ENCODE measurements around the gene MCEMP1. TPM values are rescaled to one million over a fixed set of nuclear protein-coding genes. Genes with fewer than 3 reads are reported as not detected.

The MCEMP1 gene
- total RNA-seq, 1 experiment from 2014 or later: not detected

DNA sequence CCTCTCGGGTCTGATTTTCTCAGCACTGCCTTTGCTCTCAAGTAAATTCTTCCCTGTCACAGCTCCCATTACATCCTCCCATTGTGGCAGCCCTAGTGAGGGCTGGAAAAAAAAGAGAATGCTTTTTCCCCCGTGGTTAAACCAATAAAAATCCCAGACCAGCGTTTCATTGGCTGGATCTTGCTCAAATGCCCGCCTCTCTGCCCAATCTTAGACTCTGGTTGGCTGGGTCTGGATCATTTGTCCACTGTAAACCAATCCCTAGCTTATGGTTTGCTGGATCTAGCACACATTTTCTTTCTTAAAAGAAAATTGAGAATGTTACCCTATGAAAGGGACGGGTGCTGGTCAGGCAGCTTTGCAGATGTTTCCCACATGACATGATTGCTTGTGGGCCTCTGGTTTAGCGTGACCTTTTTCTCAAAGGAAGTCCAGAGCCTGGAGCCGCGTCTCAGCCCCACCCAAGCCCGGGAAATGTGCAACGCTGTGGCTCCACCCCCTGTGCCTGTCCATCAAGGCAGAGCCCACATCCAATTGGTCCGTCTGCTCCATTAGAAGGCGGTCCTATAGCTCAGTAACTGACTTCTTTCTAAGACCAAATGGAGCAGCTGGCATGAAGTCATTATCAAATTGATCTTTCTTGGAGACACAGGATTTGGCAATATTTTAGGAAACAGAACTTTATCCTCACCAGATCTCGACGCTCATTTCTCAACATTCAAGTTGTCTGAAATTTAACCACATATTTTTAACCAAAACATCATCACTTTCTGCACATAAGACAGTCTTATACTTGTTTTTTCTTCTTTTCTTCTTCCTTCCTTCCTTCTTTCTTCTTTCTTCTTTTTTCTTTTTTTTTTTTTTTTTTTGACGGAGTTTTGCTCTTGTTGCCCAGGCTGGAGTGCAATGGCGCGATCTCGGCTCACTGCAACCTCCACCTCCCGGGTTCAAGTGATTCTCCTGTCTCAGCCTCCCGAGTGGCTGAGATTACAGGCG is 2.6 kb upstream of the MCEMP1 start:
- DNase-seq: peak; percentile 72 to 87
- no peak overlapping the region for H3K27ac ChIP-seq
- no peaks in the 10 kb centered on the region for H3K4me1 ChIP-seq
- peaks cover 2% of the 10 kb centered on the region; the same call in 1 of the 2 replicates for H3K27me3 ChIP-seq
- H3K36me3 ChIP-seq: no peaks in the 10 kb centered on the region
- no peaks in the 10 kb centered on the region for H3K9me3 ChIP-seq (replicated peaks)
- 0 out of 2 replicates have a peak overlapping the region, but pooled peaks have one; percentile 22 for H3K4me3 ChIP-seq

DNA sequence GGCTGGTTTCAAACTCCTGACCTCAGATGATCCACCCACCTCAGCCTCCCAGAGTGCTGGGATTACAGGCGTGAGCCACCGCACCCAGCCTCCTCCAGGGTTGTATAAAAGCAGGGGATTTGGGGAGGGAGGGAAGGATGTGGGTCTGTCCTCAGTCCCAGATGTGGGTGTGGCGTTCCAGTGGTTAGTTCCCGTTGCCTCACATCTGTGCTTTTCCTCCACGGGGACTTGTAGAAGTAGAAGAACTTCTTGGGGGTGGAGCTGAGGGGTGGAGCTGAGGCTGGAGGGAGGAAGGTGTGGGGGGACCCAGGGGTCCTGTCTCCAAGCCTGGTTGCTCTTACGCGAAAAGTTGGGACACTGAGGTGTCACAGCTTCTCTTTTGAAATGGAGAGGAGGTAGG is 514 bp upstream of the MCEMP1 start:
- Histone ChIP-seq H3K36me3 (no peaks in the 10 kb centered on the region), H3K4me1 (no peaks in the 10 kb centered on the region)
- no peak for DNase-seq

DNA sequence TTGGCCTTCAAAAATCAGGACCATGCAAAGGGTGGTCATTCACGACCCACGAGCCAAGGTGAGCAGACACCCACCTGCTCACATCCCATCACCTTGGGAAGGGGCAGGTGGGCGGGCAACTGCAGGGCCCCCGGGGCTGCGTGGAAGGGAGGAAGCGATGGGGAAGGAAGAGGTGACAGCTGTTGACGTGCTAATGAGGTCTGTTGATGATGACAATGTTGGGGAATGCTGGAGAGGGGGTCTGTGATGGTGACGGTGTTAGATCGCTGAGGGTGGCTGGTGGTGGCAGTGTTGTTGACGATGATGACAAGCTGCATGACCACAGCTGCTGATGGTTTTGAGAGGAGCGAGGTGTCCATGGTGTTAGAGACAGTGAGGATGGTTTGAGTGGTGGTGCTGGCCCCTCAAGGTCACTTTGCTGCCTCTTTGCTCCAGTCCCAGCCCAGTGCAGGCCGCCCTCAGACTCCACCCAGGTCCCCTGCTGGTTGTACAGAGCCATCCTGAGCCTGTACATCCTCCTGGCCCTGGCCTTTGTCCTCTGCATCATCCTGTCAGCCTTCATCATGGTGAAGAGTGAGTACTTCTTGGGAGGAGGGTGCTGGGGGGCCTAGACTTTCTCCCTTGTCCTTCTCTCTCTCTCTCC is 900 bp downstream of the MCEMP1 start:
- no peaks in the 10 kb centered on the region for H3K9me3 ChIP-seq (replicated peaks)
- no peak for DNase-seq
- no peak overlapping the region for H3K4me3 ChIP-seq
- no peak overlapping the region for H3K27ac ChIP-seq
- H3K4me1 ChIP-seq: no peaks in the 10 kb centered on the region
- H3K36me3 ChIP-seq: no peaks in the 10 kb centered on the region; the same call in 1 of the 2 replicates
- H3K27me3 ChIP-seq: peaks cover 2% of the 10 kb centered on the region; the same call in 1 of the 2 replicates

More for the DNA sequence above, 514 bp upstream of the MCEMP1 start:
- Histone ChIP-seq H3K27me3 (peaks cover 2% of the 10 kb centered on the region; the same call in 1 of the 2 replicates), H3K4me3 (no peak overlapping the region), H3K9me3 (replicated peaks) (no peaks in the 10 kb centered on the region), H3K27ac (no peak overlapping the region)

DNA sequence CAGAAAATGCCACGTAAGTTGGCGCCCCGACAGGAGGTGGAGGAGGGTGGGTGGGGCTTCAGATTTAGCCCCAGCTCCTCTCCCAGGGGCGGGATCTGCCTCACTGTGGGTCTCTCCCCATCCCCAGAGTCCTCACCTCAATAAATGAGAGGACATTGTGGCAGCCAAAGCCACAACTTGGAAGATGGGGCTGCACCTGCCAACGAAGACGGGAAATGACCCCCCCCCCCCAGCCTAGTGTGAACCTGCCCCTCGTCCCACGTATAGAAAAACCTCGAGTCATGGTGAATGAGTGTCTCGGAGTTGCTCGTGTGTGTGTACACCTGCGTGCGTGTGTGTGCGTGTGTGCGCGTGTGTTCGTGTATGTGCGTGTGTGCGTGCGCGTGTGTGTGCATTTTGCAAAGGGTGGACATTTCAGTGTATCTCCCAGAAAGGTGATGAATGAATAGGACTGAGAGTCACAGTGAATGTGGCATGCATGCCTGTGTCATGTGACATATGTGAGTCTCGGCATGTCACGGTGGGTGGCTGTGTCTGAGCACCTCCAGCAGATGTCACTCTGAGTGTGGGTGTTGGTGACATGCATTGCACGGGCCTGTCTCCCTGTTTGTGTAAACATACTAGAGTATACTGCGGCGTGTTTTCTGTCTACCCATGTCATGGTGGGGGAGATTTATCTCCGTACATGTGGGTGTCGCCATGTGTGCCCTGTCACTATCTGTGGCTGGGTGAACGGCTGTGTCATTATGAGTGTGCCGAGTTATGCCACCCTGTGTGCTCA is 2.3 kb downstream of the MCEMP1 start:
- H3K27ac ChIP-seq: no peak overlapping the region
- no peak overlapping the region for H3K4me3 ChIP-seq
- H3K36me3 ChIP-seq: no peaks in the 10 kb centered on the region; the same call in 1 of the 2 replicates
- no peak for DNase-seq
- no peaks in the 10 kb centered on the region for H3K9me3 ChIP-seq (replicated peaks)
- no peaks in the 10 kb centered on the region for H3K4me1 ChIP-seq
- H3K27me3 ChIP-seq: peaks cover 2% of the 10 kb centered on the region; the same call in 1 of the 2 replicates

DNA sequence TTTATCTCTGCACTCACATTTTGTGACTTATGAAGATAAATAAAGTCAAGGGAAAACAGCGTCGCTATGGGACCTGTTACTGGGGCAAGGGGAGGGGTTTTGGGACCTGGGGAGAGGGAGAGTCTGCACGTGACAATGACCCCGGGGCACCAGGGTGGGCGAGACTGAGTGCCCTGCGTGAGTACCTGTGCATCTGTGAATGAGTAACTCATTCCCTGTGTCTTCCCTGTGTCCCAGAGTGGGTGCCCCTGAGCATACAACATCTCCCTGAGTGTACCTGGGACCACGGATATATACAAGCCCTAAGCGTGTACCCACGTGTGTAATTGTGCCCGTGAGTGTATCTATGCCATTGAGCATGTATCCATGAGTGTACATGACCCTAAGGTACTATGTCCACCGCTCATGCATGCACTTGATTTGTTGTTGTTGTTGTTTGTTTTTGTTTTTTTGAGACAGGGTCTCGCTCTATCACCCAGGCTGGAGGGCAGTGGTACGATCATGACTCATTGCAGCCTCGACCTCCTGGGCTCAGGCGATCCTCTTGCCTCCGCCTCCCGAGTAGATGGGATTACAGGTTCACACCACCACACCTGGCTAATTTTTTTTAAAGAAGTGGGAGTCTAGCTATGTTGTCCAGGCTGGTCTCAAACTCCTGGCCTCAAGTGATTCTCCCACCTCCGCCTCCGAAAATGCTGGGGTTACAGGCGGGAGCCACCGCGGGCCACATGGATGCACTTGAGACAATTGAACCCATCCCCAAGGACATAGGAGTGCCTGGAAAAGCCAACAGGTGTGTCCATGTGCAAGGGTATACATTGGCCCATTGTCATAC is 3.1 kb downstream of the MCEMP1 start:
- DNase-seq: no peak
- Histone ChIP-seq H3K9me3 (replicated peaks) (no peaks in the 10 kb centered on the region), H3K27ac (no peak overlapping the region), H3K36me3 (no peaks in the 10 kb centered on the region; the same call in 1 of the 2 replicates), H3K4me3 (peak overlapping the region; percentile 93), H3K4me1 (no peaks in the 10 kb centered on the region), H3K27me3 (peaks cover 2% of the 10 kb centered on the region; the same call in 1 of the 2 replicates)

DNA sequence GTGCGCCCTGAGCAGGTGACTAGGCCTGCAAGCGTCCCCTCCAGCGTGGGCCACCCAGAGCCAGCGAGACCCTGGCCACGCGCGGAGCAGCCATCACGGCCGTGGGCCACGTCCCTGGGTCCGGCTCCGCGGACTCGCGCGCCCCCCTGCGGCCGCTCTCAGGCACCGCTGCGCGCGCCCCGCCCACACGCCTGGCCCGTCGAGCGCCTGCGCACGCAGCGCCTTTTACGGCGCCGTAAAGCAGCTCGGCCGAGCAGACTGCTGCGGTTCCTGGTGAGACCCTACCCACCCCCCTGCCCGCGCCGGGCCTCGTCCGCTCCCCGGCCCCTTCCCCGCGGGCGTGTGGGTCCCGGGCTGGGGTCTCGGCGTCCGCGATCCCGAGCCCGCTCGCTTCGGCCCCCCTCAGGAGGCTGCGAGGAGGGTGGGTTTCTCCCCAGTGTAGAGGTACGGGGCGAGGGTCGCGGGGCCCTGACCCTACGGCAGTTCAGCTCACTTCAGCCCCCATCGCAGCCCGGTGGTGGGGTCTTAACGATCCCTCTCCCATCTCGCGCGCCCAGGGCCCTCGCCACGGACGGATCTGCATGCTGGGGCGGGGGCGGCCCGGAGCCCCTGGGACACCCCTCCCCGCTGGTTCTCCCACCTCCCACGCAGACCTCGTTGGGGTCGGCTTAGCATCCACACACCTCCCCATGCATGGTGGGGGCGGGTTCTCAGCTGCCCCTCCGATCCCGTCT is 3.9 kb downstream of the MCEMP1 start, which contains the start of gene TRAPPC5:
TSS of gene TRAPPC5 (plus strand) at position 228 of the 734 bp plus-strand sequence. CDS start 1,421 bp downstream, outside the sequence.
- no peaks in the 10 kb centered on the region for H3K4me1 ChIP-seq

DNA sequence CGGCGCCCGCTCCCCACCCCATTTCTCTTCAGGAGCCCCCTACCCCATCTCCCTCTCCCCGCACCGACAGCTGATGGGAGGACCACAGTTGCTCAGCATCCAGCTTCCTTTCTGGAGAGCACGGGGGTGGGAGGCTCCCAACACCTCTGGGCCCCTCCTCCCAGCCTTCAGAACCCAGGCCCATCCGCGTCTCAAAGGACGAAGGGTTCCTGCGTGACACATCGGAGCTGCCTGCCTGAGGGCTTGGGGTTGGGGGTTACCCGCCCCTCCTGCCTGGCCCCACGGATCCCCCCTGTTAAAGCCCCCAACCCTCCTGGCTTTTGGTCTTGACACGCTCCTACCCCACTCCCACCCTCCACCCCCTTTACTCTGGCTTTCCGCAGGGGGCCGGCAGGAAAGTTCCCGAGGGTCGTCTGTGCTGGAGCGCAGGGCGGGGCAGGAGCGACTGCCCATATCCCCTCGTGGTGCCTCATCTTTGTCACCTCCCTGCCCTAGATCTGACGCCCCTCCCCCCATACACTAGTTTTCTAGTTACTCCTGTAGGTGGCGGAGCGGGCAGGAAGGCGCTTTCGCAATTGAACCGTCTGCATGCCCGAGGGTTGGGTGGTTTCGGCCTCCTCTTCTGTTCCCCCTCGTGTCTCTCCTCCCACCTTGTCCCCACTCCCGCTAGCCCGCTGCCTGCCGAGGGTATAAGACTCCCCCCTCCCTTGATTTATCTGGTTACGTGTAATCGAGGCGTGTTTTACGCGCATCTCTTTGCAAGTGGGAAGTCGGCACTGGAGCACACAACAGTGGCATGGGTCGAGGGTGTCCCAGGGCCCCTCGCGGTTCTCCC is 4.7 kb downstream of the MCEMP1 start:
- H3K27me3 ChIP-seq: peaks cover 2% of the 10 kb centered on the region; the same call in 1 of the 2 replicates
- H3K27ac ChIP-seq: peak overlapping the region; percentile 60; the same call in 1 of the 2 replicates
- no peaks in the 10 kb centered on the region for H3K9me3 ChIP-seq (replicated peaks)
- H3K4me1 ChIP-seq: no peaks in the 10 kb centered on the region
- peak overlapping the region; percentile 93 for H3K4me3 ChIP-seq
- no peaks in the 10 kb centered on the region; the same call in 1 of the 2 replicates for H3K36me3 ChIP-seq
- no peak for DNase-seq

More for the DNA sequence above, 3.9 kb downstream of the MCEMP1 start, which contains the start of gene TRAPPC5:
- peak within 1 kb of the TSS; percentile 60 for H3K27ac ChIP-seq
- H3K4me3 ChIP-seq: peak within 1 kb of the TSS; percentile 93
- no peaks in the 10 kb centered on the region for H3K9me3 ChIP-seq (replicated peaks)
- DNase-seq: peak; percentile 74 to 82
- H3K36me3 ChIP-seq: no peaks in the 10 kb centered on the region; the same call in 1 of the 2 replicates
- H3K27me3 ChIP-seq: peaks cover 2% of the 10 kb centered on the region; the same call in 1 of the 2 replicates

DNA sequence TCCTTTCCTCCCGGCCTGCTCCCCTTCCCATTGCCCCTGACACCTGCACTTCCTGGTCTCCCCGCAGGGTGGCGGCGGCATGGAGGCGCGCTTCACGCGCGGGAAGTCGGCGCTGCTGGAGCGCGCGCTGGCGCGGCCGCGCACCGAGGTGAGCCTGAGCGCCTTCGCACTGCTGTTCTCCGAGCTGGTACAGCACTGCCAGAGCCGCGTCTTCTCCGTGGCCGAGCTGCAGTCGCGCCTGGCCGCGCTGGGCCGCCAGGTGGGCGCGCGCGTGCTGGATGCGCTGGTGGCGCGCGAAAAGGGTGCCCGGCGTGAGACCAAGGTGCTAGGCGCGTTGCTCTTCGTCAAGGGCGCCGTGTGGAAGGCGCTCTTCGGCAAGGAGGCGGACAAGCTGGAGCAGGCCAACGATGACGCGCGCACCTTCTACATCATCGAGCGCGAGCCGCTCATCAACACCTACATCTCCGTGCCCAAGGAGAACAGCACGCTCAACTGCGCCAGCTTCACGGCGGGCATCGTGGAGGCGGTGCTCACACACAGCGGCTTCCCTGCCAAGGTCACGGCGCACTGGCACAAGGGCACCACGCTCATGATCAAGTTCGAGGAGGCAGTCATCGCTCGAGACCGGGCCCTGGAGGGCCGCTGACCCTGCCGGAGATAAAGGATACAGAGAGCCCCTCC is 5.4 kb downstream of the MCEMP1 start:
- H3K27ac ChIP-seq: no peak overlapping the region
- no peaks in the 10 kb centered on the region; the same call in 1 of the 2 replicates for H3K36me3 ChIP-seq
- no peaks in the 10 kb centered on the region for H3K9me3 ChIP-seq (replicated peaks)
- H3K4me3 ChIP-seq: no peak overlapping the region
- peaks cover 2% of the 10 kb centered on the region; the same call in 1 of the 2 replicates for H3K27me3 ChIP-seq
- DNase-seq: no peak
- no peaks in the 10 kb centered on the region for H3K4me1 ChIP-seq

DNA sequence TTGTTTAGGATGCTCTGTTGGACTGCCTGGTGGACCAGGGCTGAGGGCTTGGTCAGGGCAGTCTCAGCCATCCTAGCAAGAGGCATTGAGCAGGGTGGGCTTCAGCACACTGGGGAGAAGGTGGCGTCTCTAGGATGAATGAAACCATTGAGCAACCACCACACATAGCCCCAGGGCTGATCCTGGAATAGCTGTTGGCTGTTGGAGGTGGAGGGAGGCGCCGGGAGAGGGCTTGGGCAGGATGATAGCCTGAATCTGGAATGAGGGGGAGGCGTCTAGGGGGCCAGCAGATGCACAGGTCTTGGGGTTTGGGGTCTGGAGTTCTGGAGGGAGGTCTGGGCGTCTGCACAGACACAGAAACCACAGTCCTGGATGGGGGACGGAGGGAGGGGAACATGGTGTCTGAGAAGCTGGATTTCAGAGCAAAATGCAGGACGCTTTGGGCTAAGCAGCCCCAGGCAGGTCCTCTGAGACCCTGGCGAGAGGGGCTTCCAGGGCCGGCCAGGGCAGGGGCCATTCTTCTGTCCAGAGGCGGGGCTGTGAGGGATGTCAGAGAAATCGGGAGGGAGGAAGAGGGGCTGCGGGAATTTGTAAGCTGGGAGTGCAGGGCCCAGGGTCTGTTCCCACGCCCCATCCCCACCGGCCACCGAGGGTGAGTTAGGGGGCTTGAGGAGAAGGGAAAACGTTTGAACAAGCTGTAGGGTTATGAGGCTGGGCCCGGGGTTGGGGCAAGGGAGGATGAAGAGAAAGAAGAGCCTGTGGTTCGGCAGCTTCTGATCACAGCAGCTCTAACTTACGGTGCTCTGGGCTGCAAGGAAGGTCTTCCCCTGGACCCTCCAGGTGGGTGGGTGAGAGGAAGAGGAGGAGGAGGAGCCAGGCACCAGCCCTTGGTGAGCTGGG is 8.9 kb downstream of the MCEMP1 start:
- no peaks in the 10 kb centered on the region; the same call in 1 of the 2 replicates for H3K36me3 ChIP-seq
- no peaks in the 10 kb centered on the region for H3K9me3 ChIP-seq (replicated peaks)
- no peaks in the 10 kb centered on the region for H3K4me1 ChIP-seq
- H3K27ac ChIP-seq: no peak overlapping the region
- DNase-seq: peak in 1 of 2 experiments; percentile 16
- no peak overlapping the region for H3K4me3 ChIP-seq
- no peaks in the 10 kb centered on the region for H3K27me3 ChIP-seq

DNA sequence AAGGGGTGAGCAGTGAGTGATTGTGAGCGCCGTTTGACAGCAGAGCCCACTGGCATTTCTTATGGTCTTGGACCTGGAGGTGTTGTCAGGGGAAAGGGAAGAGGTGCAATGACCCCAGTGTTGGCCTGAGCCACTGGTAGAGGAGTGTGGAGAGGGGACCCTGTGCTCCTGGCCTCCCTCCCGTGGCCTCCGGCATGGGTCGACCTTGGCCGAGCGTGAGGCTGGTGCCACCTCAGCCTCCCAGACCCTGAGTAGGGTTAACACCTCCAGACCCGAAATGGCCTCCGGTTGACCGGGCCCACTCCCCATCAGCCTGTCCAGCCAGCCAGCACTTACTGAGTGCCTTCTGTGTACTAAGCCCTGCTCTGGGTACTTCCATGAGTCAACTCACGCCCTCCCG is 10.3 kb downstream of the MCEMP1 start:
- Histone ChIP-seq H3K4me3 (no peak overlapping the region), H3K27ac (no peak overlapping the region), H3K27me3 (no peaks in the 10 kb centered on the region), H3K36me3 (no peaks in the 10 kb centered on the region; the same call in 1 of the 2 replicates), H3K4me1 (no peaks in the 10 kb centered on the region), H3K9me3 (replicated peaks) (no peaks in the 10 kb centered on the region)
- DNase-seq: no peak

DNA sequence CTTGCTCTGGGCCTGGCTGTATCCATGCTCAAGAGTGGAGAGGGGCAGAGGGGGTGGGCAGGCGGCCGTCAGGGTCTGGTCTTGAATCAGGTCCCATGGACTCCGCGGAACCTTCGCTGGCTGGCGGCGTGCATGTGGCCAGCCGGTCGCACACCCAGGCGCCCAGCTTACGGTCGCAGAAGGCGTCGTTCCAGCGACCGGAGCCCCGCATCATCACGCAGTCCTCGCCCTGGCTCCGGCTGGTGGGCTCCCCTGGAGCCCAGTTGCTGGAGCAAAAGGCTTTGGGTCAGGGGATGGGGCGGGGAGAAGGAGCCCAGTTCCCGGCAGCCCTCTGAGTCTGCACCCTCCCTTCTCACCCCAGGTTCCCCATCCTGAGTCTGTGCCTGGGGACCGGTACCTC is 12.3 kb downstream of the MCEMP1 start:
- Histone ChIP-seq H3K27me3 (no peaks in the 10 kb centered on the region), H3K9me3 (replicated peaks) (no peaks in the 10 kb centered on the region), H3K27ac (no peak overlapping the region), H3K4me3 (no peak overlapping the region), H3K36me3 (no peaks in the 10 kb centered on the region), H3K4me1 (no peaks in the 10 kb centered on the region)
- no peak for DNase-seq

Measured in SJCRH30 (cell line).